Measurements from ENCODE around the gene LRCH1.

LRCH1 gene

GRCh38 chr13:46561691-46562090, 8.7 kb downstream of the LRCH1 start:
- DNase-seq (ENCODE audit: low read depth in 3 of 3) = no peak

GRCh38 chr13:46562152-46562551, 9.2 kb downstream of the LRCH1 start:
- DNase-seq (ENCODE audit: low read depth in 3 of 3) = no peak

- DNase-seq (ENCODE audit: low read depth in 3 of 3) = no peak
Observed at GRCh38 chr13:46562581-46562980, 9.6 kb downstream of the LRCH1 start.

- no peak for DNase-seq (ENCODE audit: low read depth in 3 of 3)
Observed at GRCh38 chr13:46565808-46566750, 13.1 kb downstream of the LRCH1 start.

- no peak for DNase-seq (ENCODE audit: low read depth in 3 of 3)
Observed at GRCh38 chr13:46567671-46568070, 14.7 kb downstream of the LRCH1 start.

- no peak for DNase-seq (ENCODE audit: low read depth in 3 of 3)
Observed at GRCh38 chr13:46569456-46569855, 16.5 kb downstream of the LRCH1 start.

- DNase-seq (ENCODE audit: low read depth in 3 of 3) = no peak
Observed at GRCh38 chr13:46570273-46570672, 17.3 kb downstream of the LRCH1 start.

GRCh38 chr13:46571189-46571908, 18.4 kb downstream of the LRCH1 start:
- DNase-seq (ENCODE audit: low read depth in 3 of 3) = no peak

- no peak for DNase-seq (ENCODE audit: low read depth in 3 of 3)
Observed at GRCh38 chr13:46571909-46572595, 19.1 kb downstream of the LRCH1 start.

GRCh38 chr13:46572752-46573431, 19.9 kb downstream of the LRCH1 start:
- no peak for DNase-seq (ENCODE audit: low read depth in 3 of 3)

- no peak for DNase-seq (ENCODE audit: low read depth in 3 of 3)
Observed at GRCh38 chr13:46575301-46575771, 22.4 kb downstream of the LRCH1 start.

GRCh38 chr13:46575818-46576221, 22.9 kb downstream of the LRCH1 start:
- no peak for DNase-seq (ENCODE audit: low read depth in 3 of 3)

- no peak for DNase-seq (ENCODE audit: low read depth in 3 of 3)
Observed at GRCh38 chr13:46576762-46577161, 23.8 kb downstream of the LRCH1 start.

- DNase-seq (ENCODE audit: low read depth in 3 of 3) = no peak
Observed at GRCh38 chr13:46577696-46578589, 25.0 kb downstream of the LRCH1 start.

GRCh38 chr13:46578590-46578975, 25.6 kb downstream of the LRCH1 start:
- DNase-seq (ENCODE audit: low read depth in 3 of 3) = no peak

GRCh38 chr13:46580362-46580839, 27.4 kb downstream of the LRCH1 start:
- DNase-seq (ENCODE audit: low read depth in 3 of 3) = no peak

- no peak for DNase-seq (ENCODE audit: low read depth in 3 of 3)
Observed at GRCh38 chr13:46582190-46582589, 29.2 kb downstream of the LRCH1 start.

- DNase-seq (ENCODE audit: low read depth in 3 of 3) = no peak
Observed at GRCh38 chr13:46586751-46587514, 34.0 kb downstream of the LRCH1 start.

- DNase-seq (ENCODE audit: low read depth in 3 of 3) = no peak
Observed at GRCh38 chr13:46587807-46588418, 34.9 kb downstream of the LRCH1 start.

Measured in stimulated activated CD4-positive, alpha-beta T cell treated with anti-CD3 and anti-CD28 coated beads, TNF-alpha, amount 100 ng/mL, for 48 hours (primary cell).